ENCODE results near the gene MEDAG.
A peak's percentile ranks its signal among the peaks of the same experiment; 100 is the strongest.

Gene MEDAG

DNA sequence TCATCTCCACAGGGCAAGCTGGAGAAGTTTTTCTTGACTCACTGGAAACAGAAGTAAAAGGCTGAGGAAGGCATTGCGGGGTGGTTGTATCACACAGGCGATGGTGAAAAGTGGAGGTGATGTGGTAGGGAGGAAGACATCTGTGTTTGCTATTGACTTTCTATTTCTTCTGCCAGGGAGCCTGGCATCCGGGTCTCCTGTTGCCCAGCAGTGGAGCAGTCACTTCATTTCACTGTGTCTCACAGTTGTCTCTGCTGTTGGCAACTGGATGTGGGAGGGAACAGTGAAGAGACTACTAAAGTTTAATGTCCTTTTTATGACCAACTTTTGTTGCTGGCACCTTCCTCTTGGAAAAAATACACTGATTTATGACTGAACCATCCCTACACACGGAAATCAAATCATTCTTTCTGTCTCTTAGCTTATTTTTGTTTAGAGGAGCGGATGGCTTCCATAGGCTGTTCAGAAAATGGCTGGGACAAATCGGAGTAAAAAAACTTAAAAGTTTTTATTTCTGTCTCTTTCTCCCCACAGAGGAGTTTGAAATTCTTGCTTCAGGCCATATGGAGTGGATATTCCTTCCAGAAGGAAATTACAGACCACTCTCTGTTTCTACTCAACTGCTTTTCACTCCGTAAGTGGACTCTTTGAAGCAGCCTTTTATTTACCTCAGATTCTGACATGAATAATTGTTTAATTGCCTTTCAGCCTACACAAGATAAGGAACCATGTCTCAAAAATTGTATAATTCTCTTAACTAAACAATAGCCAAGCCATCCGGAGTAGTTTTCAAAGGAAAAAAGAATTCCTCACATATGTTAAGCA, 23.8 kb upstream of the MEDAG start:
- Histone ChIP-seq H3K4me3 (ENCODE audit: low read depth, low read length) (no peak overlapping the region), H3K27ac (no peak overlapping the region), H3K27me3 (ENCODE audit: insufficient read depth, low read depth, severe bottlenecking) (no peaks in the 10 kb centered on the region), H3K36me3 (no peaks in the 10 kb centered on the region), H3K9me3 (ENCODE audit: severe bottlenecking) (no peaks in the 10 kb centered on the region)
- no peak for DNase-seq
- no peak for TF ChIP-seq CTCF (IDR thresholded peaks at IDR 0.05; ENCODE audit: low read depth, low read length)

DNA sequence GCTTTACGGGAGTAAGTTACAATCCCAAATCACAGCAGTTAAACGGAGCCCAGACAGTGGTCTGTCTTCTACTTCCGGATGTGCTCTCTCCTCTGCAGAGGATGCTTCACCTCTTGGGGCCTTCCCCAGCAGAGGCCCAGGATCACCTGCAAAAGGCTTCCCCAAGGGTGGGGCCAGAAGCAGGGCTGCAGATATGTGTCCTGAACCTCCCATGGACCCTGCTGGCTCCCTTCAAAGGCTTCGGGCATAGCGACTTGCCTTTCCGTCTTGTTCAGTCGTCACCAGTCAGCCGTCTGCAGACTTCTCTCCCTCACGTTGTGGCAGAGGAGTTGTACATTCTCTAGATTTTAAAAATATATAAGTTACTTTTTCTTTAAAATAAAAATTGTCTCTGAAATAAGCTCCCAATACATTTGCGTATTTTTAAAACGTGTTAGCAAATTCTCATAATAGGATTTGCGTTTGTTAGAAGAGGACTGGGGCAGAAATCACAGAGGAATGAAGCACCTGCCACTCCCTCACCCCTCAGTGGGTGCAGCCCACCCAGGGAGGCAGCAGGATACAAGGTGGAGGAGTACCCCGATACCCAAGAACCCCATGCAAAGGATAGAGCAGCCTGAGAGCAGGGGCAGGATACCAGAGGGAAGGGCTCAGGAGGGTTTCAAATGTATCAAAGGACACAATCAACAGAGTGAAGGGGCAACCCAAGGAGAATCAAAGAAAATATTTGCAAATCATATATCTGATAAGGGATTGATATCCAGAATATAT, 22.9 kb upstream of the MEDAG start:
- DNase-seq = no peak
- Histone ChIP-seq H3K9me3 (ENCODE audit: severe bottlenecking) (no peaks in the 10 kb centered on the region), H3K27me3 (ENCODE audit: insufficient read depth, low read depth, severe bottlenecking) (no peaks in the 10 kb centered on the region), H3K4me3 (ENCODE audit: low read depth, low read length) (no peak overlapping the region), H3K27ac (no peak overlapping the region), H3K36me3 (no peaks in the 10 kb centered on the region)
- no peak for TF ChIP-seq CTCF (IDR thresholded peaks at IDR 0.05; ENCODE audit: low read depth, low read length)

DNA sequence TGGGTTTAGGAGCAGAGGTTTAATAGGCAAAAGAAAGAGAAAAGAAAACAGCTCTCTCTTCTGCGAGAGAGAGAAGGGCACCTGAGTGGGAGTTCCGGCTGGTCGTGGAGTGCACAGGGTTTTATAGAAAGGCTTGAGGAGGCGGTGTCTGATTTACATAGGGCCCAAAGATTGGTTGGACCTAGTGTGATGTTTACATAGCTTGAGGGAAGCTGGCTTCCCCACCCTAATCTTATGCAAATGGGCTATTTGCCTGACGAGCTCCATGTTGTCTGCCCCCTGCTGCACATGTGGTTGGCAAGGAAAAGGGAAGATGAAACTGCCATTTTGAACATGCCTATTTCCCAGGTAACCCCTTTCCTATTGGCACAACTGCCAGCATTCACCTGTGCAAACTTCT, 21.5 kb upstream of the MEDAG start:
- Histone ChIP-seq H3K9me3 (ENCODE audit: severe bottlenecking) (no peaks in the 10 kb centered on the region), H3K4me3 (ENCODE audit: low read depth, low read length) (no peak overlapping the region), H3K27me3 (ENCODE audit: insufficient read depth, low read depth, severe bottlenecking) (no peaks in the 10 kb centered on the region), H3K36me3 (no peaks in the 10 kb centered on the region), H3K27ac (no peak overlapping the region)
- DNase-seq = no peak
- no peak for TF ChIP-seq CTCF (IDR thresholded peaks at IDR 0.05; ENCODE audit: low read depth, low read length)

DNA sequence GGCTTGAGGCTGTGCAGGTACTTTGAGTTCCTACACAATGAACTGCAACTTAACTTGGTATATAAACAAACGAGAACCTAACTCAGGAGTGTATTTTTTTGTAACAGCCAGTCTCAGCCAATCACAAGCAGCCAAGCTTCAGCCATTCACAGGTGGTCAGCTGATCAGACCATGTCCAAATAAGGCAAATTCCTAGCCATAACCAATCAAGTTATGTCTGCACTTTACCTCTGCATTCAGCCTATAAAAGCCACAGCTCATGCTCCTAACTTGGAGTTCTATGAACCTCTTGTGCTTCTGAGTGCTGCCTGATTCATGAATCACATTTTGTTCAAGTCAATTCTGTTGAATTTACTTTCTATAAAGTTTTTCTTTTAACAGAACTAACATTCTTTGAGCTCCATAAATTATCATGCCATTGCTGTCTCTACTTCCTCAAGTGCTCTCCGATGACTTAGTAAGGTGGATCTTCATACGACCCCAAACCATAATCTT, 16.8 kb upstream of the MEDAG start:
- no peak for DNase-seq
- Histone ChIP-seq H3K9me3 (ENCODE audit: severe bottlenecking) (no peaks in the 10 kb centered on the region), H3K27me3 (ENCODE audit: insufficient read depth, low read depth, severe bottlenecking) (no peaks in the 10 kb centered on the region), H3K36me3 (no peaks in the 10 kb centered on the region), H3K4me3 (ENCODE audit: low read depth, low read length) (no peak overlapping the region), H3K27ac (no peak overlapping the region)
- no peak for TF ChIP-seq CTCF (IDR thresholded peaks at IDR 0.05; ENCODE audit: low read depth, low read length)

- no peaks in the 10 kb centered on the region for H3K36me3 ChIP-seq
- H3K9me3 ChIP-seq (ENCODE audit: severe bottlenecking) = no peaks in the 10 kb centered on the region
- H3K4me3 ChIP-seq (ENCODE audit: low read depth, low read length) = no peak overlapping the region
- peak; percentile 43; the same call in 1 of the 2 replicates for TF ChIP-seq CTCF (IDR thresholded peaks at IDR 0.05; ENCODE audit: low read depth, low read length)
- peak; percentile 18 for DNase-seq
- no peaks in the 10 kb centered on the region for H3K27me3 ChIP-seq (ENCODE audit: insufficient read depth, low read depth, severe bottlenecking)
- H3K27ac ChIP-seq = no peak overlapping the region
Measured at GRCh38 chr13:30892966-30893365, 13.1 kb upstream of the MEDAG start.
